SK-N-SH (cell line): ENCODE measurements around the gene PDZD2.

Experiments
- CHD2 ChIP-seq: fragments of 150-350 bp; IDR thresholded peaks from 2 replicates; pipeline ENCODE4 v1.6.1; 2018; ENCODE audit warnings: low read length; ENCODE audit not compliant: partially characterized antibody
- CTCF ChIP-seq: fragments of 200-600 bp; sonication (generic); IDR thresholded peaks from 2 replicates; pipeline ENCODE4 v1.6.1; 2017; ENCODE audit warnings: antibody characterized with exemption, mild to moderate bottlenecking, moderate library complexity
- EP300 ChIP-seq, 2 experiments: IDR thresholded peaks; 2 replicates each; pipeline versions ENCODE4 v1.4.0 to v1.6.1; 2012; ENCODE audit warnings: borderline replicate concordance in 1 of 2, low read depth in 1 of 2, low read length in 1 of 2
- EZH2phosphoT487 ChIP-seq: fragments of 200-600 bp; sonication (generic); IDR thresholded peaks from 2 replicates; pipeline ENCODE4 v1.6.1; 2017; ENCODE audit warnings: low read depth, mixed run types, mild to moderate bottlenecking, antibody characterized with exemption, moderate library complexity, borderline replicate concordance
- FOXM1 ChIP-seq: IDR thresholded peaks from 2 replicates; pipeline ENCODE4 v1.4.0; 2012; ENCODE audit warnings: low read depth, mild to moderate bottlenecking
- GABPA ChIP-seq: IDR thresholded peaks from 2 replicates; pipeline ENCODE4 v1.4.0; 2012; ENCODE audit warnings: low read depth, mild to moderate bottlenecking
- GATA2 ChIP-seq: sonication (generic); formaldehyde crosslinking; IDR thresholded peaks from 2 replicates; pipeline ENCODE4 v1.5.0; 2020; ENCODE audit warnings: mild to moderate bottlenecking, missing genetic modification reagents
- POLR2AphosphoS5 ChIP-seq: IDR thresholded peaks from 2 replicates; pipeline ENCODE4 v1.6.1; 2012; ENCODE audit warnings: low read depth, low read length

GRCh38 chr5:31757806-31758205 is 118.9 kb downstream of the PDZD2 start:
- TF ChIP-seq FOXM1 (no peak), EP300 (IDR thresholded peaks at IDR 0.05; ENCODE audit: borderline replicate concordance in 1 of 2, low read depth in 1 of 2, low read length in 1 of 2) (peak in 1 of 2 experiments; percentile 80; a peak in 2 of 4 replicates), EZH2phosphoT487 (no peak), GATA2 (CRISPR knock-in tag) (no peak; the same call in 1 of the 2 replicates), CHD2 (peak; percentile 60), CTCF (no peak), POLR2AphosphoS5 (no peak), GABPA (no peak)
